CD14-positive monocyte (primary cell): ENCODE measurements around the gene CELF5. TPM values are rescaled to one million over a fixed set of nuclear protein-coding genes. Genes with fewer than 3 reads are reported as not detected.

Source experiments
- DNase-seq, 3 donors: peaks; one replicate each; pipeline ENCODE4 v3.0.0-alpha.2; 2011 to 2022
- H2AFZ ChIP-seq: 2 replicates; pipeline ENCODE4 v1.6.0; 2012; ENCODE audit warnings: mild to moderate bottlenecking, low read depth, low read length, inconsistent platforms; ENCODE audit not compliant: insufficient read depth, poor library complexity, severe bottlenecking
- H3K27ac ChIP-seq, 2 donors: 1 replicate in 1 of 2; 2 replicates in 1 of 2; pipeline ENCODE4 v1.5.1; 2012 to 2013; ENCODE audit warnings: low read length in 2 of 2, control low read depth in 1 of 2, inconsistent platforms in 1 of 2, low read depth in 1 of 2, mild to moderate bottlenecking in 1 of 2
- H3K27me3 ChIP-seq, 2 donors: one replicate each; pipeline versions ENCODE4 v1.6.0 to v1.6.1; 2011 to 2013; ENCODE audit warnings: low read length in 2 of 2; ENCODE audit not compliant: control insufficient read depth in 2 of 2, insufficient read depth in 2 of 2
- H3K36me3 ChIP-seq, 2 donors: replicated peaks in 1 of 2; 1 replicate in 1 of 2; 2 replicates in 1 of 2; pipeline versions ENCODE4 v1.5.1 to v1.6.1; 2012 to 2013; ENCODE audit warnings: low read length in 2 of 2, control low read depth in 1 of 2, inconsistent platforms in 1 of 2, mild to moderate bottlenecking in 1 of 2; ENCODE audit not compliant: insufficient read depth in 2 of 2, control insufficient read depth in 1 of 2
- H3K4me1 ChIP-seq, 2 donors: 1 replicate in 1 of 2; 2 replicates in 1 of 2; pipeline versions ENCODE4 v1.5.1 to v1.6.1; 2012 to 2013; ENCODE audit warnings: low read length in 2 of 2, control low read depth in 1 of 2, inconsistent platforms in 1 of 2, mild to moderate bottlenecking in 1 of 2, moderate library complexity in 1 of 2; ENCODE audit not compliant: insufficient read depth in 2 of 2, control insufficient read depth in 1 of 2
- H3K4me2 ChIP-seq: replicated peaks from 2 replicates; pipeline ENCODE3; 2012; ENCODE audit warnings: low read length, moderate library complexity, mild to moderate bottlenecking; ENCODE audit not compliant: poor library complexity, severe bottlenecking; ENCODE audit errors: extremely low read depth
- H3K4me3 ChIP-seq, 3 experiments: fragments of 200-600 bp in 1 of 3; sonication (generic) in 1 of 3; replicated peaks in 1 of 3; 1 replicate in 2 of 3; 2 replicates in 1 of 3; pipeline ENCODE4 v1.5.1; 2011 to 2013; ENCODE audit warnings: low read length in 3 of 3, mild to moderate bottlenecking in 3 of 3, control low read depth in 2 of 3, low read depth in 2 of 3, inconsistent platforms in 1 of 3, moderate library complexity in 1 of 3
- H3K79me2 ChIP-seq: 2 replicates; pipeline ENCODE4 v1.6.0; 2012; ENCODE audit warnings: mild to moderate bottlenecking, control low read depth, inconsistent platforms, low read length, moderate library complexity; ENCODE audit not compliant: insufficient read depth
- H3K9ac ChIP-seq: 2 replicates; pipeline ENCODE4 v1.6.0; 2017; ENCODE audit warnings: low read length, mild to moderate bottlenecking; ENCODE audit not compliant: insufficient read depth, poor library complexity, severe bottlenecking
- H3K9me3 ChIP-seq, 2 donors: replicated peaks in 1 of 2; 1 replicate in 1 of 2; 2 replicates in 1 of 2; pipeline versions ENCODE4 v1.5.1 to v1.6.1; 2012 to 2013; ENCODE audit warnings: low read length in 2 of 2, control low read depth in 1 of 2; ENCODE audit not compliant: control insufficient read depth in 1 of 2, insufficient read depth in 1 of 2
- H4K20me1 ChIP-seq: 2 replicates; pipeline ENCODE4 v1.6.0; 2012; ENCODE audit warnings: mild to moderate bottlenecking, low read length, control low read depth, moderate library complexity; ENCODE audit not compliant: insufficient read depth
- H3K27ac Mint-ChIP-seq, 7 donors: one replicate each; pipeline ENCODE4 v1.8.0; 2020; ENCODE audit warnings: mild to moderate bottlenecking in 7 of 7, mixed read lengths in 7 of 7, moderate library complexity in 6 of 7, inconsistent platforms in 2 of 7
- H3K27me3 Mint-ChIP-seq, 3 donors: one replicate each; pipeline ENCODE4 v1.8.0; 2021 to 2022; ENCODE audit warnings: low read depth in 3 of 3, mild to moderate bottlenecking in 3 of 3, mixed read lengths in 3 of 3, moderate library complexity in 3 of 3, inconsistent platforms in 1 of 3
- H3K36me3 Mint-ChIP-seq, 2 donors: one replicate each; pipeline ENCODE4 v1.8.0; 2020; ENCODE audit warnings: mixed read lengths in 2 of 2, inconsistent platforms in 1 of 2, mild to moderate bottlenecking in 1 of 2
- H3K4me1 Mint-ChIP-seq: one replicate; pipeline ENCODE4 v1.8.0; 2020; ENCODE audit warnings: mild to moderate bottlenecking, mixed read lengths
- H3K4me3 Mint-ChIP-seq, 2 donors: one replicate each; pipeline ENCODE4 v1.8.0; 2020; ENCODE audit warnings: mild to moderate bottlenecking in 2 of 2, mixed read lengths in 2 of 2, moderate library complexity in 1 of 2
- H3K9me3 Mint-ChIP-seq, 7 donors: one replicate each; pipeline ENCODE4 v1.8.0; 2020 to 2022; ENCODE audit warnings: mixed read lengths in 7 of 7, mild to moderate bottlenecking in 6 of 7, moderate library complexity in 6 of 7, inconsistent platforms in 2 of 7
- WGBS: methylation state at CpG from one replicate; pipeline ENCODE4 v1.1.5; 2013; ENCODE audit warnings: missing lambda C conversion rate; ENCODE audit not compliant: insufficient coverage; 5-methylcytosine and 5-hydroxymethylcytosine counted together
- intact Hi-C, 2 donors: fragments of 100-400 bp; cut with micrococcal nuclease; formaldehyde crosslinking; loops; one replicate each; pipeline versions ENCODE4 v1.15.0 to v1.15.1; 2023
- polyA plus RNA-seq, 3 donors: library from polyadenylated mRNA; depleted of rRNA in 1 of 3; unstranded in 2 of 3; stranded (reverse) in 1 of 3; fragments of 300-500 nt in 2 of 3; fragments of >200 nt in 1 of 3; fragmentation: Illumina TruSeq in 2 of 3; gene quantifications; 1 replicate in 2 of 3; 2 replicates in 1 of 3; pipeline ENCODE4 v1.2.3, GENCODE V29; 2012 to 2021
- TF ChIP-seq, protein P1 (sequence below): fragments of 200-600 bp; IDR thresholded peaks from one replicate; pipeline ENCODE4 v1.8.0; 2022; ENCODE audit warnings: antibody characterized with exemption, mild to moderate bottlenecking

CELF5 gene
- polyA plus RNA-seq, 3 donors = not detected

DNA sequence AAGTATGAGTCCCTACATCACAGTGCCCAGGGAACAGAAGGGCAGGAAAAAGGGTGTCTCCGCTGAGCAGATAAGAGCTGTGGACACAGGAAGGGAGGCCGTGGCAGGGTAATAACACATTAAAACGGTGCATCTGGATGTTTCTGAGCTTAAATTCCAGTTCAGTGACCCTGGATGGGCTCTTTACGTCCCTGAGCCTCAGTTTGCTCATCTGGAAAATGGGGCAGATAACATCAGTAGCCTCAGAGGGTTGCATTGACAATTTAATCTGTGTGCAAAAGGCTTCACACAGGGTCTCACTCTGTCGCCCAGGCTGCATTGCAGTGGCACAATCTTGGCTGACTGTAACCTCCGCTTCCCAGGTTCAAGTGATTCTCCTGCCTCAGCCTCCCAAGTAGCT is 58.1 kb downstream of the CELF5 start:
- 75% methylated on average over 6 of the region's 6 CpGs for WGBS
- H3K36me3 Mint-ChIP-seq = no peaks in the 10 kb centered on the region
- no peak overlapping the region for H3K27ac ChIP-seq

DNA sequence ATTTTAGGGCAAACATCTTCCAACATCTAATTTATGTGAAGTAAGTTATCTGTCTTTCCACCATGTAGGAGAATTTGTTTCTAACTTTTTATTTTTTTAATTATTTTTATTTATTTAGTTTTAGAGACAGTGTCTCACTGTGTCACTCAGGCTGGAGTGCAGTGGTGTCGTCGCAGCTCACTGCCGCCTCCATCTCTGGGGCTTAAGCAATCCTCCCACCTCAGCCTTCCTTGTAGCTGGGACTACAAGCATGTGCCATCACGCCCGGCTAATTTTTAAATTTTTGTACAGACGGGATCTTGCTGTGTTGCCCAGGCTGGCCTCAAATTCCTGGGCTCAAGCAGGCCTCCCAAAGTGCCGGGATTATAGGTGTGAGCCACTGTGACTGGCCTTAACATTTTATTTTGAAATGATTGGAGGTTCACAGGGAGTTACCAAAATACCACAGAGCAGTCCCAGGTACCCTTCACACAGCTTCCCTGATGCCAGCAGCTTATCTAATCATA is 58.8 kb downstream of the CELF5 start:
- H3K27ac Mint-ChIP-seq = no peak overlapping the region
- H3K27me3 Mint-ChIP-seq = peaks cover 12 to 43% (median 38%) of the 10 kb centered on the region in 3 donors
- 71% methylated on average over 3 of the region's 7 CpGs for WGBS
- Histone ChIP-seq H3K9me3 (peaks cover 0 to 8% of the 10 kb centered on the region in 2 donors), H3K27ac (no peak overlapping the region), H3K4me1 (peaks cover 4 to 15% of the 10 kb centered on the region in 2 donors), H2AFZ (no peak overlapping the region), H3K4me3 (no peak overlapping the region), H3K36me3 (no peaks in the 10 kb centered on the region), H3K27me3 (peaks cover 2 to 11% of the 10 kb centered on the region in 2 donors), H4K20me1 (no peaks in the 10 kb centered on the region), H3K79me2 (no peaks in the 10 kb centered on the region), H3K9ac (no peak overlapping the region), H3K4me2 (no peak overlapping the region)
- DNase-seq = no peak
- H3K9me3 Mint-ChIP-seq = peaks cover 7 to 16% (median 12%) of the 10 kb centered on the region in 7 donors
- no peaks in the 10 kb centered on the region for H3K36me3 Mint-ChIP-seq
- peak overlapping the region in 1 of 2 donors; percentile 5 for H3K4me3 Mint-ChIP-seq
- H3K4me1 Mint-ChIP-seq = peaks cover 7% of the 10 kb centered on the region
- intact Hi-C loops = no loop called here
- TF ChIP-seq, protein P1, sequence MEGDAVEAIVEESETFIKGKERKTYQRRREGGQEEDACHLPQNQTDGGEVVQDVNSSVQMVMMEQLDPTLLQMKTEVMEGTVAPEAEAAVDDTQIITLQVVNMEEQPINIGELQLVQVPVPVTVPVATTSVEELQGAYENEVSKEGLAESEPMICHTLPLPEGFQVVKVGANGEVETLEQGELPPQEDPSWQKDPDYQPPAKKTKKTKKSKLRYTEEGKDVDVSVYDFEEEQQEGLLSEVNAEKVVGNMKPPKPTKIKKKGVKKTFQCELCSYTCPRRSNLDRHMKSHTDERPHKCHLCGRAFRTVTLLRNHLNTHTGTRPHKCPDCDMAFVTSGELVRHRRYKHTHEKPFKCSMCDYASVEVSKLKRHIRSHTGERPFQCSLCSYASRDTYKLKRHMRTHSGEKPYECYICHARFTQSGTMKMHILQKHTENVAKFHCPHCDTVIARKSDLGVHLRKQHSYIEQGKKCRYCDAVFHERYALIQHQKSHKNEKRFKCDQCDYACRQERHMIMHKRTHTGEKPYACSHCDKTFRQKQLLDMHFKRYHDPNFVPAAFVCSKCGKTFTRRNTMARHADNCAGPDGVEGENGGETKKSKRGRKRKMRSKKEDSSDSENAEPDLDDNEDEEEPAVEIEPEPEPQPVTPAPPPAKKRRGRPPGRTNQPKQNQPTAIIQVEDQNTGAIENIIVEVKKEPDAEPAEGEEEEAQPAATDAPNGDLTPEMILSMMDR = no peak

More for the DNA sequence above, 58.1 kb downstream of the CELF5 start:
- Histone ChIP-seq H3K36me3 (no peaks in the 10 kb centered on the region), H2AFZ (no peak overlapping the region), H3K27me3 (peaks cover 2 to 11% of the 10 kb centered on the region in 2 donors), H3K4me3 (no peak overlapping the region), H3K4me1 (peaks cover 4 to 15% of the 10 kb centered on the region in 2 donors), H3K9me3 (peaks cover 0 to 8% of the 10 kb centered on the region in 2 donors), H3K4me2 (no peak overlapping the region), H3K9ac (no peak overlapping the region), H4K20me1 (no peaks in the 10 kb centered on the region), H3K79me2 (no peaks in the 10 kb centered on the region)
- intact Hi-C loops = no loop called here
- no peak overlapping the region for H3K4me3 Mint-ChIP-seq
- peaks cover 7% of the 10 kb centered on the region for H3K4me1 Mint-ChIP-seq
- DNase-seq = no peak
- peaks cover 16 to 42% (median 31%) of the 10 kb centered on the region in 3 donors for H3K27me3 Mint-ChIP-seq
- TF ChIP-seq, protein P1 = no peak
- peaks cover 7 to 16% (median 12%) of the 10 kb centered on the region in 7 donors for H3K9me3 Mint-ChIP-seq
- no peak overlapping the region for H3K27ac Mint-ChIP-seq
